HG03064 (cell line): ENCODE results near the gene NBPF11.
"Not testable (repeated sequence)": the region's sequence is repeated elsewhere in the genome, so short reads cannot be mapped to it uniquely, and the experiment has no call there.

Experiments used
- ATAC-seq: cut with Tn5 transposase; IDR thresholded peaks from one replicate; pipeline ENCODE4 v1.9.1; 2021; ENCODE audit warnings: low read depth; ENCODE audit not compliant: unreplicated experiment

Gene NBPF11

GRCh38 chr1:148151911-148152656, at the start of gene NBPF11:
Gene NBPF11 (minus strand): TSS chr1:148152281. CDS start chr1:148127003, 25,278 bp downstream.
- peak; percentile 69 for ATAC-seq

- ATAC-seq, result not testable (repeated sequence)
Observed at GRCh38 chr1:148197396-148197795, 45.3 kb upstream of the NBPF11 start.

GRCh38 chr1:148196949-148197348, 44.9 kb upstream of the NBPF11 start:
- ATAC-seq, result not testable (repeated sequence)

GRCh38 chr1:148195115-148195514, 43.0 kb upstream of the NBPF11 start:
- not testable (repeated sequence) for ATAC-seq

- ATAC-seq, result not testable (repeated sequence)
Observed at GRCh38 chr1:148188768-148189167, 36.7 kb upstream of the NBPF11 start.

GRCh38 chr1:148178682-148179081, 26.6 kb upstream of the NBPF11 start:
- not testable (repeated sequence) for ATAC-seq

GRCh38 chr1:148175414-148175813, 23.3 kb upstream of the NBPF11 start:
- not testable (repeated sequence) for ATAC-seq

- not testable (repeated sequence) for ATAC-seq
Observed at GRCh38 chr1:148171995-148172394, 19.9 kb upstream of the NBPF11 start.

- no peak for ATAC-seq
Observed at GRCh38 chr1:148166558-148167492, 14.7 kb upstream of the NBPF11 start.

GRCh38 chr1:148162363-148162762, 10.3 kb upstream of the NBPF11 start:
- no peak for ATAC-seq

GRCh38 chr1:148161053-148161901, 9.2 kb upstream of the NBPF11 start:
- ATAC-seq, result no peak

- no peak for ATAC-seq
Observed at GRCh38 chr1:148160343-148161052, 8.4 kb upstream of the NBPF11 start.

- ATAC-seq, result no peak
Observed at GRCh38 chr1:148160048-148160342, 7.9 kb upstream of the NBPF11 start.

GRCh38 chr1:148158341-148159003, 6.4 kb upstream of the NBPF11 start:
- no peak for ATAC-seq

- ATAC-seq, result not testable (repeated sequence)
Observed at GRCh38 chr1:148157803-148158202, 5.7 kb upstream of the NBPF11 start.

GRCh38 chr1:148155494-148156275, 3.6 kb upstream of the NBPF11 start:
- ATAC-seq, result not testable (repeated sequence)

- not testable (repeated sequence) for ATAC-seq
Observed at GRCh38 chr1:148152795-148153194, 714 bp upstream of the NBPF11 start.

GRCh38 chr1:148151371-148151819, 686 bp downstream of the NBPF11 start:
- ATAC-seq, result peak; percentile 30

- not testable (repeated sequence) for ATAC-seq
Observed at GRCh38 chr1:148150945-148151344, 1.1 kb downstream of the NBPF11 start.
